Uterus (tissue), 4 donors: ENCODE measurements around the gene DLL3. TPM values are rescaled to one million over a fixed set of nuclear protein-coding genes. Genes with fewer than 3 reads are reported as not detected.

Experiments used
- DNase-seq, 2 donors: peaks; one replicate each; pipeline ENCODE4 v3.0.0-alpha.2; 2019 to 2020
- H3K27ac ChIP-seq, 2 donors: fragments of 200-600 bp; sonication (generic); 1 replicate in 1 of 2; 2 replicates in 1 of 2; pipeline ENCODE4 v1.5.1; 2016 to 2018
- H3K27me3 ChIP-seq, 2 donors: fragments of 200-600 bp; sonication (generic); one replicate each; pipeline ENCODE4 v1.5.1; 2018 to 2019; ENCODE audit warnings: control low read depth in 1 of 2
- H3K36me3 ChIP-seq, 2 donors: fragments of 200-600 bp; sonication (generic); one replicate each; pipeline ENCODE4 v1.5.1; 2019; ENCODE audit warnings: control low read depth in 1 of 2
- H3K4me1 ChIP-seq, 2 donors: fragments of 200-600 bp; sonication (generic); one replicate each; pipeline ENCODE4 v1.5.1; 2018 to 2019; ENCODE audit warnings: control low read depth in 1 of 2
- H3K4me3 ChIP-seq, 2 donors: fragments of 200-600 bp; sonication (generic); 1 replicate in 1 of 2; 2 replicates in 1 of 2; pipeline ENCODE4 v1.5.1; 2018 to 2019; ENCODE audit warnings: mild to moderate bottlenecking in 1 of 2
- H3K9me3 ChIP-seq, 2 donors: fragments of 200-600 bp; sonication (generic); one replicate each; pipeline ENCODE4 v1.5.1; 2019; ENCODE audit warnings: control low read depth in 1 of 2
- CTCF ChIP-seq, 4 experiments: fragments of 200-600 bp in 2 of 4; fragments of 450-650 bp in 2 of 4; sonication (generic) in 2 of 4; IDR thresholded peaks; one replicate each; pipeline ENCODE4 v1.5.1; 2016 to 2019; ENCODE audit warnings: antibody characterized with exemption in 4 of 4, mild to moderate bottlenecking in 2 of 4, moderate library complexity in 1 of 4
- POLR2A ChIP-seq, 2 donors: fragments of 450-650 bp; IDR thresholded peaks; one replicate each; pipeline ENCODE4 v1.6.1; 2016; ENCODE audit warnings: antibody characterized with exemption in 2 of 2, mild to moderate bottlenecking in 1 of 2, moderate library complexity in 1 of 2
- intact Hi-C: fragments of 100-400 bp; cut with DNase I; formaldehyde crosslinking; loops from one replicate; pipeline ENCODE4 v1.15.1; 2023; ENCODE audit warnings: low total_unique reads
- total RNA-seq, 4 donors: library from RNA; depleted of rRNA in 3 of 4; stranded (reverse); fragments of >200 nt in 3 of 4; gene quantifications; one replicate each; pipeline versions ENCODE4 v1.1.0 to v1.2.4, GENCODE V29; 2014 to 2023
- donor health status: DM: yes; HTN: yes; CAD: no.

DLL3 gene
- total RNA-seq, 4 donors from 2014 or later = 0.41 TPM; not detected in 3

- intact Hi-C loops = loop anchor here (10.0 kb wide), 1 partner anchor 65 kb away; no protein-coding TSS in a partner anchor
- Histone ChIP-seq H3K27me3 (no peaks in the 10 kb centered on the region), H3K27ac (peak within 1 kb of the TSS; percentile 89 to 99), H3K4me1 (peaks cover 0 to 4% of the 10 kb centered on the region in 2 donors), H3K4me3 (peak within 1 kb of the TSS; percentile 63 to 99), H3K9me3 (no peaks in the 10 kb centered on the region), H3K36me3 (no peaks in the 10 kb centered on the region)
- TF ChIP-seq POLR2A (IDR thresholded peaks at IDR 0.05) = peak; percentile 89 to 93
- peak; percentile 83 to 96 (median 92) for TF ChIP-seq CTCF (IDR thresholded peaks at IDR 0.05)
- DNase-seq = peak; percentile 95 to 96
Measured at GRCh38 chr19:39539518-39540332, 41.0 kb downstream of the DLL3 start, which contains the start of gene EID2. EID2 (minus strand) TSS chr19:39540161; CDS start chr19:39540079, 82 bp downstream.

- intact Hi-C loops = no loop called here
Measured at GRCh38 chr19:39540333-39540673, 41.6 kb downstream of the DLL3 start.

GRCh38 chr19:39542206-39542605 lies 43.5 kb downstream of the DLL3 start:
- H3K27me3 ChIP-seq = no peaks in the 10 kb centered on the region
- no peaks in the 10 kb centered on the region for H3K36me3 ChIP-seq
- H3K27ac ChIP-seq = no peak overlapping the region
- TF ChIP-seq POLR2A (IDR thresholded peaks at IDR 0.05) = no peak
- TF ChIP-seq CTCF (IDR thresholded peaks at IDR 0.05) = no peak
- no peaks in the 10 kb centered on the region for H3K9me3 ChIP-seq
- intact Hi-C loops = no loop called here
- peaks cover 0 to 4% of the 10 kb centered on the region in 2 donors for H3K4me1 ChIP-seq
- H3K4me3 ChIP-seq = no peak overlapping the region
- DNase-seq = no peak

More at GRCh38 chr19:39540333-39540673, 41.6 kb downstream of the DLL3 start:
- H3K27ac ChIP-seq = peak overlapping the region; percentile 26 to 89
- no peaks in the 10 kb centered on the region for H3K27me3 ChIP-seq
- peaks cover 0 to 4% of the 10 kb centered on the region in 2 donors for H3K4me1 ChIP-seq
- TF ChIP-seq POLR2A (IDR thresholded peaks at IDR 0.05) (no peak), CTCF (IDR thresholded peaks at IDR 0.05) (no peak)
- no peaks in the 10 kb centered on the region for H3K36me3 ChIP-seq
- no peaks in the 10 kb centered on the region for H3K9me3 ChIP-seq
- peak overlapping the region in 1 of 2 donors; percentile 63 for H3K4me3 ChIP-seq
- no peak for DNase-seq

- TF ChIP-seq POLR2A (IDR thresholded peaks at IDR 0.05) (no peak), CTCF (IDR thresholded peaks at IDR 0.05) (no peak)
- Histone ChIP-seq H3K4me3 (no peak overlapping the region), H3K9me3 (no peaks in the 10 kb centered on the region), H3K27ac (no peak overlapping the region), H3K36me3 (no peaks in the 10 kb centered on the region), H3K27me3 (no peaks in the 10 kb centered on the region), H3K4me1 (no peaks in the 10 kb centered on the region)
- intact Hi-C loops = no loop called here
- DNase-seq = no peak
Measured at GRCh38 chr19:39543477-39543857, 44.7 kb downstream of the DLL3 start.

- Histone ChIP-seq H3K27me3 (no peaks in the 10 kb centered on the region), H3K4me3 (no peak overlapping the region), H3K9me3 (no peaks in the 10 kb centered on the region), H3K27ac (no peak overlapping the region), H3K4me1 (no peaks in the 10 kb centered on the region), H3K36me3 (no peaks in the 10 kb centered on the region)
- no peak for DNase-seq
- intact Hi-C loops = no loop called here
- TF ChIP-seq POLR2A (IDR thresholded peaks at IDR 0.05) (no peak), CTCF (IDR thresholded peaks at IDR 0.05) (no peak)
Measured at GRCh38 chr19:39544226-39544903, 45.6 kb downstream of the DLL3 start.
